NB4 (cell line): ENCODE measurements around the gene EML2.

Experiments
- DNase-seq: peaks from one replicate; pipeline ENCODE4 v3.0.0; 2010; ENCODE audit warnings: low read depth
- H3K4me3 ChIP-seq: one replicate; pipeline ENCODE4 v1.5.1; 2011; ENCODE audit warnings: mild to moderate bottlenecking, low read depth, low read length, moderate library complexity
- MYC ChIP-seq: IDR thresholded peaks from 2 replicates; pipeline ENCODE4 v1.6.1; 2011; ENCODE audit warnings: low read depth, low read length
- POLR2A ChIP-seq: IDR thresholded peaks from 2 replicates; pipeline ENCODE4 v1.6.1; 2011; ENCODE audit warnings: mild to moderate bottlenecking; ENCODE audit not compliant: insufficient read length; ENCODE audit errors: extremely low read depth
- TF ChIP-seq, protein P1 (sequence below): IDR thresholded peaks from one replicate; pipeline ENCODE4 v1.5.1; 2012; ENCODE audit warnings: low read depth, low read length
- TF ChIP-seq, protein P2 (sequence below): IDR thresholded peaks from 2 replicates; pipeline ENCODE4 v1.6.1; 2011; ENCODE audit warnings: low read depth, low read length

EML2 gene

DNA sequence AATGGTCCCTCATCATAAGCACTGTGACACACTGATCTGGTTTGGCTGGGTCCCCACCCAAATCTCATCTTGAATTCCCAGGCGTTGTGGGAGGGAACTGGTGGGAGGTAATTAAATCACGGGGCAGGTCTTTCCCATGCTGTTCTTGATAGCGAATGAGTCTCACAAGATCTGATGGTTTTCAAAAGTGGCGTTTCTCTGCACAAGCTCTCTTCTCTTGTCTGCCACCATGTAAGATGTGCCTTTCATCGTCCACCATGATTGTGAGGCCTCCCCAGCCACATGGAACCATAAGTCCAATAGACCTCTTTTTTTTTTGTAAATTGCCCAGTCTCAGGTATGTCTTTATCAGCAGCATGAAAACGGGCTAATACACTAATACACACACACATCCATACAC is 30.2 kb downstream of the EML2 start:
- DNase-seq, result no peak
- no peak overlapping the region for H3K4me3 ChIP-seq
- TF ChIP-seq MYC (no peak), POLR2A (no peak)
- TF ChIP-seq, protein P1, sequence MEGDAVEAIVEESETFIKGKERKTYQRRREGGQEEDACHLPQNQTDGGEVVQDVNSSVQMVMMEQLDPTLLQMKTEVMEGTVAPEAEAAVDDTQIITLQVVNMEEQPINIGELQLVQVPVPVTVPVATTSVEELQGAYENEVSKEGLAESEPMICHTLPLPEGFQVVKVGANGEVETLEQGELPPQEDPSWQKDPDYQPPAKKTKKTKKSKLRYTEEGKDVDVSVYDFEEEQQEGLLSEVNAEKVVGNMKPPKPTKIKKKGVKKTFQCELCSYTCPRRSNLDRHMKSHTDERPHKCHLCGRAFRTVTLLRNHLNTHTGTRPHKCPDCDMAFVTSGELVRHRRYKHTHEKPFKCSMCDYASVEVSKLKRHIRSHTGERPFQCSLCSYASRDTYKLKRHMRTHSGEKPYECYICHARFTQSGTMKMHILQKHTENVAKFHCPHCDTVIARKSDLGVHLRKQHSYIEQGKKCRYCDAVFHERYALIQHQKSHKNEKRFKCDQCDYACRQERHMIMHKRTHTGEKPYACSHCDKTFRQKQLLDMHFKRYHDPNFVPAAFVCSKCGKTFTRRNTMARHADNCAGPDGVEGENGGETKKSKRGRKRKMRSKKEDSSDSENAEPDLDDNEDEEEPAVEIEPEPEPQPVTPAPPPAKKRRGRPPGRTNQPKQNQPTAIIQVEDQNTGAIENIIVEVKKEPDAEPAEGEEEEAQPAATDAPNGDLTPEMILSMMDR, result no peak
- TF ChIP-seq, protein P2, sequence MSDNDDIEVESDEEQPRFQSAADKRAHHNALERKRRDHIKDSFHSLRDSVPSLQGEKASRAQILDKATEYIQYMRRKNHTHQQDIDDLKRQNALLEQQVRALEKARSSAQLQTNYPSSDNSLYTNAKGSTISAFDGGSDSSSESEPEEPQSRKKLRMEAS, result no peak

DNA sequence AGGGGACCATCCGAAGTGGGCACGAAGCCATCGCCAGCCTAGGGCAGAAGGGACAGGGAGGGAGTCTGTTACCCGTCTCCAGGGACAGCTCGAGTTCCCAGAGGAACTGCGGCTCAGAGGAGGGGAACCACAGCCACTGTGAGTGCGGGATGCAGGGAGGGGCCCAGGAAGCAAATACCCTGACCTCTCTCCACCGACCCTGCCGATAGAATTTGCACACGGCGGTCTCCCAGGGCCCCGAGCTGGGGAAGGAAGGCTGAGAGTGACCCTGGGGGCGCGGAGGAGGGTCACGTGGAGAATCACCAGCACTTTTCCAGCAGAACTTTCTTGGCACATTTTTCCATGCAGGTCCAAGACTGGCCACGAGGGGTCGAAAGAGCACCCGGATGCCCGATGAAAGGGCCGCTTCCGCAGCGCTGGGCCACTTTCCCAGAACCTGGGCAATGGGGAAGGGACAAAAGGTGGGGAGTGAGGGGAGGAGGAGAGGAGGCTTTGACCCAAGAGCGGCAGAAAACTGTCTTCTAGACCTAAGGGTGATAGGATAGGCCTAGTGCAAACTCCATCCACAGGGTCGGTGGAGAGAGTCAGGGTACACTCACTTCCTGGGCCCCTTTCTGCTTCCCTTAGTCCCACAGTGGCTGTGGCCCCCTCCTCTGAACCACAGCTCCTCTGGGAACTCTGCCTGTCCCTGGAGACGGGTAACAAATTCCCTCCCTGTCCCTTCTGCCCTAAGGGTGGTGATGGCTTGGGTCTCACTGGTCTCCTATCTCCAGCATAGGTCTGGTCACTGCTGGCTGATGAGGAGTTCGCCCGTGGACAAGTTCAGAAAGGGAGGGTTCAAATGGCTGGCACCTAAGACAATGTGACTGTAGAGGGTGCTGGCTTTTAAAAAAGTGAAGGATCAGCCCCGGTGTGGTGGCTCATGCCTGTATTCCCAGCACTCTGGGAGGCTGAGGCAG is 31.8 kb downstream of the EML2 start:
- H3K4me3 ChIP-seq, result no peak overlapping the region
- TF ChIP-seq, protein P2, result no peak; the same call in 1 of the 2 replicates
- TF ChIP-seq POLR2A, result no peak
- no peak for TF ChIP-seq MYC
- TF ChIP-seq, protein P1, result peak; percentile 58
- peak; percentile 50 for DNase-seq

DNA sequence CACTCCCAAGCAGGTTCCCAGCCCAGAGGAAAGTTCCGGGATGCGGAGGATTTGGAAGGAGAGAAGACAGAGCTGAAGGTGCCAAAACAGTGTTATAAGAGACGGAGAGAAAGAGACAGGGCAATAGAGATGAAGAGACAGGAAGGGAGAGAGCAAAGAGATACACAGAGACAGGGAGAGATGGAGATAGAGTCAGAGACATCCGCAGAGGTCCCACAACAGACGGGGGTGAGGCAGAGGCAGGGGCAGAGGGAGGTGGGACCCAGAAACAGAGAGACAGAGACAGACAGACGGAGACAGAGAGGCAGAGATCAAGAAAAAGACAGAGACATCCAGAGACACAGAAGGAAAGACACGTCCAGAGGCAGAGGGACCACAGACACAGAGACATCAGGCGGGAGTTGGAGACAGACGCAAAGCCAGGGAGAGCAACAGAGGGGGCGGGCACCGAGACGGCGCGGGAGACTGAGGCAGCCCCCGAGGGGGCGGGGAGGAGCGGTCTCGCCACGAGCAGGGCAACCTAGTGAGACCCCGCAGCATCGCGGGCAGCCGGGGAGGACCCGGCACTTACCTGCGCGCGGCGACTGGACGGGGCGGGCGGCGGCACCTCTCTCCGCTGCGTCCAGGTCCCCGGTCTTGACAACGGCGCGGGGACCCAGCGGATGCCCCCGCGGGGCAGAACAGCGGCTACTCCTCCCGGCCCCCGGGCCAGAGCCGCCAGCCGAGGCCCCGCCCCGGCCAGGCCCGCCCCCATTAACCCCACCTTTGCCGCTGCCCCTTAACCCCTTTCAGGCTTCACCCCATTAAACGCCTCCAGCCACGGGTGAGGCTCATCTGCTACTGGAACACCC is 37.4 kb downstream of the EML2 start, which contains the start of gene GPR4:
Gene GPR4 (minus strand): TSS at position 689 of the 851 bp plus-strand sequence. CDS start 10,346 bp downstream, outside the sequence.
- no peak for DNase-seq
- H3K4me3 ChIP-seq, result no peak within 1 kb of the TSS
- TF ChIP-seq, protein P2, result no peak
- TF ChIP-seq, protein P1, result no peak
- TF ChIP-seq MYC (no peak), POLR2A (no peak)

DNA sequence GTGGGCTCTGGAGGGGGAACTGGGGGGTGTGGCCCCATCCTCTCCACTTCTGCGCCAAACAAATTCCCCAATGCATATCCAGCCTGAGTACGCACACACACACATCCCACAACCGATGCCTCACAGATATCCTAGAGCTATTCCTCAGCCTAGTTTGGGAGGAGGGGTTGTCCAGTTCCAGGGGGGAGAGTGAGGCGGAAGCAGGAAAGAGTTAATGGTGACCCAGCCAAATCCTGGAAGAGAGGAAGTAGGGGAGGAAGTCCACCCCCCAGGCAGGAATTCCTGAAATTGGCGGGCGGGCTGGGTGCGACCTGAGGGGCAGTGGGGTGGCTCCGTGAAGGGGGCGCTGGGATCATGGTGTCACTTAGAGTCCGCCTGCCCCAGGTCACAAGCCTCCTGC is 38.1 kb downstream of the EML2 start:
- no peak for DNase-seq
- no peak overlapping the region for H3K4me3 ChIP-seq
- TF ChIP-seq, protein P1, result no peak
- TF ChIP-seq MYC (no peak), POLR2A (no peak)
- TF ChIP-seq, protein P2, result no peak

DNA sequence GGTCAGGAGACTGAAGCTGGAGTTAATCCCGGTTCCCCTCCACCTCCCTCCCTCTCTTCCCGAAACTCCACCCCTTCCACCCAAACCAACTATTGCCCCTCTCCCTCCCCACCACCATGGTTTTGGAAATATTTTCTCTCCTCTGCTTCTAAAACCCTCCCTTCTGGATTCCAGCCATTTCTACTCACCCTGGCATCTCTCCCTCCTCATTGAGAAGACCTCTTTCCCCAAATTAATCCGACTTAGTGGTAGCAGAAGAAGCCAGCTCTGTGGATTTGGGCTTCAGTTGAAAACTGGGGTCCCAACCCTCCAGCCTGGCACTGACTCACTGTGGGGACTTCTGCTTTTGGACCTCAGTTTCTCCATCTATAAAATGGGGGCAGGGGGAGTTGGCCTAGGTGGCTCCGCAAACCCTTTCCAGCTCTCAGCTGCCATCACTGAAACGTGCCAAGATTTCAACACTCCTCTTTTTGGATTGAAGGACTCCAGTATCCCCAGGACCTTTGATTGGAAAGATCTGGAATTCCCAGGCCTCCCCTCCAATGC is 38.8 kb downstream of the EML2 start:
- no peak overlapping the region for H3K4me3 ChIP-seq
- TF ChIP-seq, protein P2, result no peak
- TF ChIP-seq POLR2A (no peak), MYC (no peak)
- TF ChIP-seq, protein P1, result no peak
- no peak for DNase-seq
